Jurkat, Clone E6-1 (cell line): ENCODE results near the gene CXCL13.
"Not testable (repeated sequence)": the region's sequence is repeated elsewhere in the genome, so short reads cannot be mapped to it uniquely, and the experiment has no call there.

ENCODE experiments used
- DNase-seq: peaks from one replicate; pipeline ENCODE4 v3.0.0-alpha.2; 2011; ENCODE audit warnings: low read depth, low spot score
- H3K4me3 ChIP-seq: 2 replicates; pipeline ENCODE4 v1.5.1; 2011; ENCODE audit warnings: mild to moderate bottlenecking, low read length, control low read depth, moderate library complexity

The CXCL13 gene

GRCh38 chr4:77599378-77599777, 6.2 kb upstream of the CXCL13 start:
- DNase-seq, result peak; percentile 9
- no peak overlapping the region for H3K4me3 ChIP-seq

GRCh38 chr4:77600521-77601451, 4.8 kb upstream of the CXCL13 start:
- H3K4me3 ChIP-seq, result no peak overlapping the region
- DNase-seq, result peak; percentile 31

GRCh38 chr4:77601614-77602187, 3.9 kb upstream of the CXCL13 start:
- no peak overlapping the region for H3K4me3 ChIP-seq
- DNase-seq, result no peak

GRCh38 chr4:77613267-77613666, 7.6 kb downstream of the CXCL13 start:
- DNase-seq, result no peak
- H3K4me3 ChIP-seq, result no peak overlapping the region

- DNase-seq, result no peak
- no peak overlapping the region for H3K4me3 ChIP-seq
These were observed 9.5 kb downstream of the CXCL13 start for GRCh38 chr4:77615153-77615552.

GRCh38 chr4:77617203-77617602, 11.6 kb downstream of the CXCL13 start:
- no peak overlapping the region for H3K4me3 ChIP-seq
- no peak for DNase-seq

- no peak overlapping the region for H3K4me3 ChIP-seq
- peak; percentile 44 for DNase-seq
These were observed 13.0 kb downstream of the CXCL13 start for GRCh38 chr4:77618383-77619241.

GRCh38 chr4:77619408-77619807, 13.8 kb downstream of the CXCL13 start:
- no peak for DNase-seq
- no peak overlapping the region for H3K4me3 ChIP-seq

GRCh38 chr4:77621254-77621653, 15.6 kb downstream of the CXCL13 start:
- no peak for DNase-seq
- H3K4me3 ChIP-seq, result no peak overlapping the region

GRCh38 chr4:77623091-77623490, 17.5 kb downstream of the CXCL13 start:
- DNase-seq, result no peak

GRCh38 chr4:77624213-77624612, 18.6 kb downstream of the CXCL13 start:
- no peak for DNase-seq
- H3K4me3 ChIP-seq, result no peak overlapping the region

More at GRCh38 chr4:77623091-77623490, 17.5 kb downstream of the CXCL13 start:
- H3K4me3 ChIP-seq, result no peak overlapping the region

GRCh38 chr4:77625485-77625884, 19.9 kb downstream of the CXCL13 start:
- no peak for DNase-seq
- H3K4me3 ChIP-seq, result no peak overlapping the region

- no peak for DNase-seq
- H3K4me3 ChIP-seq, result no peak overlapping the region
These were observed 24.3 kb downstream of the CXCL13 start for GRCh38 chr4:77629885-77630284.

- no peak overlapping the region for H3K4me3 ChIP-seq
- no peak for DNase-seq
These were observed 25.7 kb downstream of the CXCL13 start for GRCh38 chr4:77631276-77631675.

- DNase-seq, result no peak
- no peak overlapping the region for H3K4me3 ChIP-seq
These were observed 28.6 kb downstream of the CXCL13 start for GRCh38 chr4:77634132-77634785.

GRCh38 chr4:77635246-77635645, 29.6 kb downstream of the CXCL13 start:
- no peak overlapping the region for H3K4me3 ChIP-seq
- no peak for DNase-seq

- DNase-seq, result no peak
- H3K4me3 ChIP-seq, result no peak overlapping the region
These were observed 30.3 kb downstream of the CXCL13 start for GRCh38 chr4:77635876-77636275.

- no peak overlapping the region for H3K4me3 ChIP-seq
- DNase-seq, result no peak
These were observed 31.3 kb downstream of the CXCL13 start for GRCh38 chr4:77636902-77637301.

- H3K4me3 ChIP-seq, DNase-seq: not testable (repeated sequence)
These were observed 38.4 kb downstream of the CXCL13 start for GRCh38 chr4:77644069-77644468.
